ENCODE measurements around the gene FOXJ3. TPM values are rescaled to one million over a fixed set of nuclear protein-coding genes. Genes with fewer than 3 reads are reported as not detected.

Gene FOXJ3
- total RNA-seq, 4 donors from 2014 or later, result 42.9 to 68.5 (median 52.5) TPM

GRCh38 chr1:42142894-42143675 is 191.9 kb downstream of the FOXJ3 start:
- Histone ChIP-seq H3K27ac (no peak overlapping the region), H3K9me3 (no peaks in the 10 kb centered on the region), H3K4me3 (no peak overlapping the region), H3K4me1 (no peaks in the 10 kb centered on the region), H3K27me3 (no peaks in the 10 kb centered on the region), H3K36me3 (no peaks in the 10 kb centered on the region)
- TF ChIP-seq POLR2A (IDR thresholded peaks at IDR 0.05), result no peak
- TF ChIP-seq CTCF (IDR thresholded peaks at IDR 0.05), result no peak
- DNase-seq, result no peak

- Histone ChIP-seq H3K36me3 (no peaks in the 10 kb centered on the region), H3K4me3 (no peak overlapping the region), H3K9me3 (no peaks in the 10 kb centered on the region), H3K27me3 (no peaks in the 10 kb centered on the region), H3K27ac (no peak overlapping the region), H3K4me1 (no peaks in the 10 kb centered on the region)
- DNase-seq, result no peak
- TF ChIP-seq CTCF (IDR thresholded peaks at IDR 0.05) (no peak), POLR2A (IDR thresholded peaks at IDR 0.05) (no peak)
Observed at GRCh38 chr1:42141978-42142377, 193.1 kb downstream of the FOXJ3 start.

- H3K36me3 ChIP-seq, result no peaks in the 10 kb centered on the region
- H3K4me1 ChIP-seq, result no peaks in the 10 kb centered on the region
- H3K27ac ChIP-seq, result no peak overlapping the region
- H3K9me3 ChIP-seq, result no peaks in the 10 kb centered on the region
- DNase-seq, result no peak
- H3K27me3 ChIP-seq, result no peaks in the 10 kb centered on the region
- TF ChIP-seq POLR2A (IDR thresholded peaks at IDR 0.05) (no peak), CTCF (IDR thresholded peaks at IDR 0.05) (no peak)
- H3K4me3 ChIP-seq, result no peak overlapping the region
Observed at GRCh38 chr1:42140191-42140590, 194.8 kb downstream of the FOXJ3 start.

GRCh38 chr1:42139444-42139843 is 195.6 kb downstream of the FOXJ3 start:
- DNase-seq, result no peak
- H3K27me3 ChIP-seq, result no peaks in the 10 kb centered on the region

GRCh38 chr1:42138586-42138985 is 196.4 kb downstream of the FOXJ3 start:
- TF ChIP-seq CTCF (IDR thresholded peaks at IDR 0.05), result no peak
- no peak for TF ChIP-seq POLR2A (IDR thresholded peaks at IDR 0.05)
- H3K27me3 ChIP-seq, result no peaks in the 10 kb centered on the region
- no peak overlapping the region for H3K4me3 ChIP-seq
- no peaks in the 10 kb centered on the region for H3K36me3 ChIP-seq
- H3K27ac ChIP-seq, result no peak overlapping the region
- no peak for DNase-seq
- no peaks in the 10 kb centered on the region for H3K9me3 ChIP-seq
- no peaks in the 10 kb centered on the region for H3K4me1 ChIP-seq

More at GRCh38 chr1:42139444-42139843, 195.6 kb downstream of the FOXJ3 start:
- no peaks in the 10 kb centered on the region for H3K4me1 ChIP-seq
- TF ChIP-seq CTCF (IDR thresholded peaks at IDR 0.05), result no peak
- no peak for TF ChIP-seq POLR2A (IDR thresholded peaks at IDR 0.05)
- H3K36me3 ChIP-seq, result no peaks in the 10 kb centered on the region
- no peak overlapping the region for H3K4me3 ChIP-seq
- no peaks in the 10 kb centered on the region for H3K9me3 ChIP-seq
- no peak overlapping the region for H3K27ac ChIP-seq
